ENCODE measurements around the gene ST3GAL6. TPM values are rescaled to one million over a fixed set of nuclear protein-coding genes. Genes with fewer than 3 reads are reported as not detected.

The ST3GAL6 gene
- total RNA-seq, 1 donor from 2014 or later: 46.8 TPM

DNA sequence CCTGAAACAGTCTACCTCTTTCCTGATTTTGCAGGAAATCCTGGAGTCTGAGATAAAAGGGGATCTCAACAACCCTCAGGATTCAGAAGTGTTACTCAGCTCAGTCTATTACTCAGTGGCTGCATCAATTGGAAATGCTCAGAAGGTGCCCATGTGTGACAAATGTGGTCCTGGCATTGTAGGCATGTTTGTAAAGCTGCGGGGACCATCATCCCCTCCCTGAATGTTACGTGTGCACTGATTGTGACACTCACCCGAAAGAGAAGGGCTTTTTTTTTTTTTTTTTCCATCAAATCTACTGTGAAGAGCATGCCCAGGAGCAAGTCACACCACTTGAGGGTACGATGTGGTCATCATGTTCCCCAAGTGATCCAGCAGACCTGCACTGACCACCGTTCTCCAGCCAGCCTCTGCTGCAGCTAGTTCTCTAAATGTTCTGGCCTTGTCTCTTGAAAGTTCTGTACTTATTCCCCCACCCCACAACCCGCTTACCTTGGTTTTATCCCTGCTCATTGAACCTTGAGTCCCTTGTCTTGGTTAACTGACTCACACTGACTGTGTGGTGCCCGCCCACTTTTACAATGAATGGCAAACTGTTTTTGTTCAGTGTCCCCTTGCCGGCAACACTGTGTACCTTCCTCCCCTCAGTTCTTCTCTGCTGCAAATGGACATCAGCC lies 19.8 kb downstream of the ST3GAL6 start:
- no peak overlapping the region for H3K4me3 Mint-ChIP-seq (ENCODE audit: low read depth)
- no peak overlapping the region for H3K27ac Mint-ChIP-seq
- DNase-seq (ENCODE audit: low spot score, unreplicated experiment): no peak
- H3K9me3 Mint-ChIP-seq (ENCODE audit: low read depth): no peaks in the 10 kb centered on the region
- no peaks in the 10 kb centered on the region for H3K27me3 Mint-ChIP-seq
- TF ChIP-seq CTCF (IDR thresholded peaks at IDR 0.05; ENCODE audit: unreplicated experiment): no peak
- H3K4me1 Mint-ChIP-seq (ENCODE audit: low read depth): peaks cover 38% of the 10 kb centered on the region
- H3K36me3 Mint-ChIP-seq (ENCODE audit: insufficient read depth): peaks cover 29% of the 10 kb centered on the region

DNA sequence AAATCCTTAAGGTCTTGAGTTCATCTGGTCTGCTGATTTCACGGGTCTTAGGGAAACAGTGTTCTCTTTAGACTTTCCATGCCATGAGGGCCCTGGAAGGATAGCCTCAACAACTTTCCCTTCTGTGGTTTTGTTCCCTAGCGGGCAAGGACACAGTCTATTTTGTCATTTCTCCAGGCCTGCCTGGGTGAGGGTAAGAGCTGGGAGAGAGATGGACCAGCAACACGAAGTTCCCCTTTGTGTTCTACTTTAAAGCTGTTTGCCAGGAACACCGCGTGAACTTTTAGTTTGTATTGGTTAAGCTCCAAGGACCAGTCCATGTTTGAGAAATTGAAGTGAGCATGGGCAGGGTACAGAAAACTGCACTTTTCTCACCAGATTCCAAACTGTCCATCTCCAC lies 20.9 kb downstream of the ST3GAL6 start:
- no peaks in the 10 kb centered on the region for H3K27me3 Mint-ChIP-seq
- H3K27ac Mint-ChIP-seq: no peak overlapping the region
- H3K4me1 Mint-ChIP-seq (ENCODE audit: low read depth): peaks cover 28% of the 10 kb centered on the region
- no peak overlapping the region for H3K4me3 Mint-ChIP-seq (ENCODE audit: low read depth)
- no peak for DNase-seq (ENCODE audit: low spot score, unreplicated experiment)
- peaks cover 32% of the 10 kb centered on the region for H3K36me3 Mint-ChIP-seq (ENCODE audit: insufficient read depth)
- no peaks in the 10 kb centered on the region for H3K9me3 Mint-ChIP-seq (ENCODE audit: low read depth)
- no peak for TF ChIP-seq CTCF (IDR thresholded peaks at IDR 0.05; ENCODE audit: unreplicated experiment)

- Mint-ChIP-seq H3K27me3 (no peaks in the 10 kb centered on the region), H3K4me1 (ENCODE audit: low read depth) (peaks cover 19% of the 10 kb centered on the region), H3K36me3 (ENCODE audit: insufficient read depth) (peaks cover 31% of the 10 kb centered on the region), H3K9me3 (ENCODE audit: low read depth) (no peaks in the 10 kb centered on the region), H3K27ac (peak overlapping the region; percentile 63), H3K4me3 (ENCODE audit: low read depth) (no peak overlapping the region)
- TF ChIP-seq CTCF (IDR thresholded peaks at IDR 0.05; ENCODE audit: unreplicated experiment): no peak
- DNase-seq (ENCODE audit: low spot score, unreplicated experiment): no peak
Observed at GRCh38 chr3:98784666-98785600, 21.8 kb downstream of the ST3GAL6 start.

DNA sequence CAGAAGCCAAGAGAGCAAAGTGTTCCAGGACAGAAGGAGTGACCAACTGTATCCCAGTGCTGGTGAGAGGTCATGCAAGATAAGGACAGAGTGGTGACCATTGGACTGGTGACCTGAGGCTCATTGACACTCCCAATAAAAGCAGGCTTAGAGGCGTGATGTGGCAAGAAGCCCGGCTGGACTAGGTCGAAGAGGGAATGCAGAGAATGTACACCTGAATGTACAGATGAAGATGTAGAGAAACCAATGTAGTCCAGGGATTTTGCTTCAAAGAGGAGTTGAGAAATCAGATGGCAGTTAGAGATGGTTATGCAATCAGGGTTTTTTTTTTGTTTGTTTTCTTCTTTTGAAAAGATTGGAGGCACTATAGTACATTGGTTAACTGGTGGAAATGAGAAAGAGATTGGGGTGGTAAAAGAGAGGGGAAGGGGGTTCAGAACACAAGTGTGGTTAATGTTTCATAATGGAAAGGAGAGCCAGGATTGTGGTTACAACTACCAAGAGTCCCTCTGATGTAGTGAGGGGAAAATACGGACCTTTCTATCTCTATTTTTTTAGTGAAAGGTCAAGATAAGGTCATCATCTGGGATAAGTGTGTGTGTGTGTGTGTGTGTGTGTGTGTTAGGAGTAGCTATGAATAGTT lies 23.3 kb downstream of the ST3GAL6 start:
- H3K4me3 Mint-ChIP-seq (ENCODE audit: low read depth): no peak overlapping the region
- H3K27ac Mint-ChIP-seq: peak overlapping the region; percentile 11
- H3K36me3 Mint-ChIP-seq (ENCODE audit: insufficient read depth): peaks cover 31% of the 10 kb centered on the region
- DNase-seq (ENCODE audit: low spot score, unreplicated experiment): no peak
- H3K27me3 Mint-ChIP-seq: no peaks in the 10 kb centered on the region
- peaks cover 17% of the 10 kb centered on the region for H3K4me1 Mint-ChIP-seq (ENCODE audit: low read depth)
- TF ChIP-seq CTCF (IDR thresholded peaks at IDR 0.05; ENCODE audit: unreplicated experiment): no peak
- no peaks in the 10 kb centered on the region for H3K9me3 Mint-ChIP-seq (ENCODE audit: low read depth)

GRCh38 chr3:98787181-98787580 lies 24.0 kb downstream of the ST3GAL6 start:
- H3K4me3 Mint-ChIP-seq (ENCODE audit: low read depth): no peak overlapping the region
- peaks cover 32% of the 10 kb centered on the region for H3K36me3 Mint-ChIP-seq (ENCODE audit: insufficient read depth)
- no peak for TF ChIP-seq CTCF (IDR thresholded peaks at IDR 0.05; ENCODE audit: unreplicated experiment)
- H3K9me3 Mint-ChIP-seq (ENCODE audit: low read depth): no peaks in the 10 kb centered on the region
- no peak overlapping the region for H3K27ac Mint-ChIP-seq
- H3K27me3 Mint-ChIP-seq: no peaks in the 10 kb centered on the region
- DNase-seq (ENCODE audit: low spot score, unreplicated experiment): no peak
- peaks cover 17% of the 10 kb centered on the region for H3K4me1 Mint-ChIP-seq (ENCODE audit: low read depth)
